DND-41 (cell line): Measurements from ENCODE around the gene GALNT12.

ENCODE experiments used
- EZH2 ChIP-seq: IDR thresholded peaks from 3 replicates; pipeline ENCODE4 v1.6.1; 2012; ENCODE audit warnings: borderline replicate concordance, low read depth, mild to moderate bottlenecking, moderate library complexity, low read length, inconsistent platforms; ENCODE audit not compliant: severe bottlenecking
- TF ChIP-seq, protein P1 (sequence below): IDR thresholded peaks from 2 replicates; pipeline ENCODE4 v1.5.1; 2012; ENCODE audit warnings: borderline replicate concordance, low read length, moderate library complexity, mild to moderate bottlenecking; ENCODE audit not compliant: poor library complexity, severe bottlenecking; ENCODE audit errors: extremely low read depth

DNA sequence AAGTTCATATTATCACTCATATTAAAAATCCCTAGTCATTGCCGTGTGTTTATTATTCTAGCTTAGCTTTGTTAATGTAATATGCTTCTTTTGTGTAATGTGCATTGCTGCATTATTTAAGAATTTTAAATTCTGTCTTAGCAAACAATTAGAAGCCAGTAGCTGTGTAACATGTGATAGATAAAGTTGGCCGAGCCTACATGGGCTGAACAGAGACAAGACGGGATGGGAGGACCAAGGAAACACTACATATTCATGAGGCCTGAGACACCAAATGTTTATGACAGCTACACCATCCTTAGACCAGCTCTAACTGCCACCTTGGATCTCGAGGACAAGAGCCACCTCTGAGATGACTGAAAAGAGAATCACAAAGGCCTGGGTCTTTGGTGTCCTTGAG is 85.2 kb downstream of the GALNT12 start:
- TF ChIP-seq, protein P1, sequence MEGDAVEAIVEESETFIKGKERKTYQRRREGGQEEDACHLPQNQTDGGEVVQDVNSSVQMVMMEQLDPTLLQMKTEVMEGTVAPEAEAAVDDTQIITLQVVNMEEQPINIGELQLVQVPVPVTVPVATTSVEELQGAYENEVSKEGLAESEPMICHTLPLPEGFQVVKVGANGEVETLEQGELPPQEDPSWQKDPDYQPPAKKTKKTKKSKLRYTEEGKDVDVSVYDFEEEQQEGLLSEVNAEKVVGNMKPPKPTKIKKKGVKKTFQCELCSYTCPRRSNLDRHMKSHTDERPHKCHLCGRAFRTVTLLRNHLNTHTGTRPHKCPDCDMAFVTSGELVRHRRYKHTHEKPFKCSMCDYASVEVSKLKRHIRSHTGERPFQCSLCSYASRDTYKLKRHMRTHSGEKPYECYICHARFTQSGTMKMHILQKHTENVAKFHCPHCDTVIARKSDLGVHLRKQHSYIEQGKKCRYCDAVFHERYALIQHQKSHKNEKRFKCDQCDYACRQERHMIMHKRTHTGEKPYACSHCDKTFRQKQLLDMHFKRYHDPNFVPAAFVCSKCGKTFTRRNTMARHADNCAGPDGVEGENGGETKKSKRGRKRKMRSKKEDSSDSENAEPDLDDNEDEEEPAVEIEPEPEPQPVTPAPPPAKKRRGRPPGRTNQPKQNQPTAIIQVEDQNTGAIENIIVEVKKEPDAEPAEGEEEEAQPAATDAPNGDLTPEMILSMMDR: no peak
- no peak for TF ChIP-seq EZH2
